Thyroid gland (tissue), 4 donors: ENCODE measurements around the gene CAMKMT. TPM values are rescaled to one million over a fixed set of nuclear protein-coding genes. Genes with fewer than 3 reads are reported as not detected.

Experiments
- DNase-seq, 2 donors: peaks; one replicate each; pipeline ENCODE4 v3.0.0-alpha.2; 2019
- H3K27ac ChIP-seq, 3 donors: fragments of 200-600 bp; sonication (generic); 1 replicate in 2 of 3; 2 replicates in 1 of 3; pipeline ENCODE4 v1.5.1; 2016 to 2019; ENCODE audit warnings: mild to moderate bottlenecking in 1 of 3, moderate library complexity in 1 of 3
- H3K27me3 ChIP-seq: fragments of 200-600 bp; sonication (generic); one replicate; pipeline ENCODE4 v1.5.1; 2019
- H3K36me3 ChIP-seq, 2 donors: fragments of 200-600 bp; sonication (generic); one replicate each; pipeline ENCODE4 v1.5.1; 2016 to 2019
- H3K4me1 ChIP-seq, 2 donors: fragments of 200-600 bp; sonication (generic); one replicate each; pipeline ENCODE4 v1.5.1; 2017 to 2019
- H3K4me3 ChIP-seq, 3 donors: fragments of 200-600 bp; sonication (generic); replicated peaks in 1 of 3; 1 replicate in 2 of 3; 2 replicates in 1 of 3; pipeline ENCODE4 v1.5.1; 2016; ENCODE audit warnings: mild to moderate bottlenecking in 1 of 3
- H3K9me3 ChIP-seq: fragments of 200-600 bp; sonication (generic); one replicate; pipeline ENCODE4 v1.5.1; 2017
- POLR2A ChIP-seq, 2 donors: fragments of 450-650 bp; IDR thresholded peaks; one replicate each; pipeline ENCODE4 v1.6.1; 2017; ENCODE audit warnings: antibody characterized with exemption in 2 of 2, mild to moderate bottlenecking in 2 of 2, moderate library complexity in 1 of 2
- WGBS, 2 donors: methylation state at CpG; one replicate each; pipeline ENCODE4 v1.1.5; 2017; 5-methylcytosine and 5-hydroxymethylcytosine counted together
- intact Hi-C: fragments of 100-400 bp; cut with DNase I; formaldehyde crosslinking; loops from one replicate; pipeline ENCODE4 v1.15.1; 2023
- total RNA-seq, 4 donors: library from RNA; depleted of rRNA; stranded (reverse); fragments of >200 nt; gene quantifications; one replicate each; pipeline ENCODE4 v1.2.3, GENCODE V29; 2016
- TF ChIP-seq, protein P1 (sequence below), 6 experiments: fragments of 200-600 bp in 3 of 6; fragments of 450-650 bp in 3 of 6; sonication (generic) in 3 of 6; IDR thresholded peaks; one replicate each; pipeline ENCODE4 v1.5.1; 2016 to 2019; ENCODE audit warnings: antibody characterized with exemption in 6 of 6, mild to moderate bottlenecking in 2 of 6, inconsistent platforms in 1 of 6, moderate library complexity in 1 of 6

Gene CAMKMT
- total RNA-seq, 4 donors from 2014 or later: 13.5 to 23.7 (median 17.2) TPM

DNA sequence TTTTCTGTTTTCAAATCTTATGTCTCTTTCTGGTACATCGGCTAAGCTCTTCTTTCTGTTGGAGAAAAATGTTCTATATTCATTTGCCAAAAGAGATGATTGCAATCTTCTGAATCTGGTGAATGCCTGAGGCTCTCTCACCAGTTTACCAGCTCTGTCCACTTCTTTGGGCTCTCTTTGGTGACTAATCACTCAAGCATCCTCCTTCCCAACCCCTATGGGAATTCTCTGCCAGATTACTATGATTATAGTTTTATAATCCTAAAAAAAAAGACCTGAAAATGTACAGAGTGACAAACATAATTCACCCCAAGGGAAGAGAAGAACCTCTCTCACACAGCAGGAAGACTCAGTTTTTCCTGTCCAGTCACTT lies 187.3 kb downstream of the CAMKMT start:
- Histone ChIP-seq H3K4me3 (no peak overlapping the region), H3K4me1 (peaks cover 0 to 4% of the 10 kb centered on the region in 2 donors), H3K27me3 (no peaks in the 10 kb centered on the region), H3K27ac (no peak overlapping the region), H3K36me3 (no peaks in the 10 kb centered on the region), H3K9me3 (no peaks in the 10 kb centered on the region)
- TF ChIP-seq, protein P1, sequence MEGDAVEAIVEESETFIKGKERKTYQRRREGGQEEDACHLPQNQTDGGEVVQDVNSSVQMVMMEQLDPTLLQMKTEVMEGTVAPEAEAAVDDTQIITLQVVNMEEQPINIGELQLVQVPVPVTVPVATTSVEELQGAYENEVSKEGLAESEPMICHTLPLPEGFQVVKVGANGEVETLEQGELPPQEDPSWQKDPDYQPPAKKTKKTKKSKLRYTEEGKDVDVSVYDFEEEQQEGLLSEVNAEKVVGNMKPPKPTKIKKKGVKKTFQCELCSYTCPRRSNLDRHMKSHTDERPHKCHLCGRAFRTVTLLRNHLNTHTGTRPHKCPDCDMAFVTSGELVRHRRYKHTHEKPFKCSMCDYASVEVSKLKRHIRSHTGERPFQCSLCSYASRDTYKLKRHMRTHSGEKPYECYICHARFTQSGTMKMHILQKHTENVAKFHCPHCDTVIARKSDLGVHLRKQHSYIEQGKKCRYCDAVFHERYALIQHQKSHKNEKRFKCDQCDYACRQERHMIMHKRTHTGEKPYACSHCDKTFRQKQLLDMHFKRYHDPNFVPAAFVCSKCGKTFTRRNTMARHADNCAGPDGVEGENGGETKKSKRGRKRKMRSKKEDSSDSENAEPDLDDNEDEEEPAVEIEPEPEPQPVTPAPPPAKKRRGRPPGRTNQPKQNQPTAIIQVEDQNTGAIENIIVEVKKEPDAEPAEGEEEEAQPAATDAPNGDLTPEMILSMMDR (IDR thresholded peaks at IDR 0.05): no peak
- TF ChIP-seq POLR2A (IDR thresholded peaks at IDR 0.05): no peak
- 72 to 88% methylated on average over 1 of the region's 1 CpG for WGBS, 2 donors
- no peak for DNase-seq
- intact Hi-C loops: no loop called here

DNA sequence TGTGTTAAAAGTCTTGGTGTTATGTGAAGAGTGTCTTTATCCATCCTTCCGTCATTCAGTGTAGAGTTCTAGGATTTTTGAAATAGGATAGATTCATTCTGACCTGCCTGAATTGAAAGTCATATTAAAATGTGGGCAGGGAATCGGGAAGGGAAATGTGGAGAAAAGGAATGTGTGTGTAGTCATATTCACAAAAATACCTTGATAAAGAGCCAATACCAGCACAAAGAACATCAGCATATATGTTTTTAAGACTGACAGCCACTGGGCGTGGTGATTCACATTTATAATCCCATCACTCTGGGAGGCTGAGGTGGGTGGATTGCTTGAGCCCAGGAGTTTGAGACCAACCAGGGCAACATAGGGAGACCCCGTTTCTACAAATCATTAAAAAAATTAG lies 188.1 kb downstream of the CAMKMT start:
- H3K4me3 ChIP-seq: no peak overlapping the region
- no peak for DNase-seq
- intact Hi-C loops: no loop called here
- peaks cover 0 to 4% of the 10 kb centered on the region in 2 donors for H3K4me1 ChIP-seq
- no peak overlapping the region for H3K27ac ChIP-seq
- whole genome bisulfite sequencing, 2 donors: 97% methylated on average over 4 of the region's 4 CpGs
- no peaks in the 10 kb centered on the region for H3K9me3 ChIP-seq
- H3K27me3 ChIP-seq: no peaks in the 10 kb centered on the region
- TF ChIP-seq, protein P1 (IDR thresholded peaks at IDR 0.05): no peak
- no peak for TF ChIP-seq POLR2A (IDR thresholded peaks at IDR 0.05)
- H3K36me3 ChIP-seq: no peaks in the 10 kb centered on the region

DNA sequence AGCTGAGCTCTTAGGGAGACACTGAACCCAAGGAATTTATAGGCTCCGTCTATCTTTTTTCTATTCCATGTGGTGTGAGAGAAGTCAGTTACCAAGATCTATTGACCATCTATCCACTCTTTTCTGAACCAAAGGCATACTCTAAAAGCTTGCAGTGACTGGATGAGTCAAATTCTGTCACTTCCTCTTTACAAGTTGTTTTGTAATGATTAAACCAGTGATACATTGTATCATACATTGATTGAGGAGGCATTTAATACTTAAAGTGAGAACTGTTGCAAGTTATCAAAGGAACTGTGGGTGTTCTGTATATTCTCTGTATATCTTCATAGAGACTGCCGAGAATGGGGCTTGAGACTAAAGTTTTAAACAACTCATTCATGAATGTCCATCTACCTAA lies 188.8 kb downstream of the CAMKMT start:
- peaks cover 0 to 4% of the 10 kb centered on the region in 2 donors for H3K4me1 ChIP-seq
- no peak overlapping the region for H3K27ac ChIP-seq
- intact Hi-C loops: no loop called here
- H3K36me3 ChIP-seq: no peaks in the 10 kb centered on the region
- TF ChIP-seq POLR2A (IDR thresholded peaks at IDR 0.05): no peak
- TF ChIP-seq, protein P1 (IDR thresholded peaks at IDR 0.05): no peak
- 90 to 98% methylated on average over 2 of the region's 2 CpGs for WGBS, 2 donors
- DNase-seq: no peak
- no peaks in the 10 kb centered on the region for H3K9me3 ChIP-seq
- H3K27me3 ChIP-seq: no peaks in the 10 kb centered on the region
- H3K4me3 ChIP-seq: no peak overlapping the region

DNA sequence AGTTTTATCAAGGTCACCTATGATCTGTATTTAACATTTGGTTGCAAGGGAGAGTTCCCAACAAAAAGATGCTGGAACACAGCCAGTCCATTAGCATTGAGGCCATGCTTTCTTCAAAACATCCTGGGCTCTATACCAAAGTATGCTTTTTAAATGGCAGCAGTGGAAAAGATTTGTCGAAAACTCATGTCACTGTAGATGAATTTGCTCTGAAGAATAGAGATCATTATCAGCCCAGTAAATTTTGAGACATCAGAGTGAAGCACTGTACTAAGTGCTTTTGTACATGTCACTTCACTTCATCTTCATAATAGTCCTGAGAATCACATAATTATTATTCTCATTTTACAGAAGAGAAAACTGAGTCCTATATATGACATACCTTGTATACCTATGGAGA lies 189.8 kb downstream of the CAMKMT start:
- Histone ChIP-seq H3K27me3 (no peaks in the 10 kb centered on the region), H3K9me3 (no peaks in the 10 kb centered on the region), H3K36me3 (no peaks in the 10 kb centered on the region), H3K27ac (no peak overlapping the region), H3K4me3 (no peak overlapping the region), H3K4me1 (peaks cover 0 to 4% of the 10 kb centered on the region in 2 donors)
- DNase-seq: no peak
- intact Hi-C loops: no loop called here
- WGBS, 2 donors: 89 to 90% methylated on average over 1 of the region's 1 CpG
- TF ChIP-seq POLR2A (IDR thresholded peaks at IDR 0.05): no peak
- TF ChIP-seq, protein P1 (IDR thresholded peaks at IDR 0.05): no peak

DNA sequence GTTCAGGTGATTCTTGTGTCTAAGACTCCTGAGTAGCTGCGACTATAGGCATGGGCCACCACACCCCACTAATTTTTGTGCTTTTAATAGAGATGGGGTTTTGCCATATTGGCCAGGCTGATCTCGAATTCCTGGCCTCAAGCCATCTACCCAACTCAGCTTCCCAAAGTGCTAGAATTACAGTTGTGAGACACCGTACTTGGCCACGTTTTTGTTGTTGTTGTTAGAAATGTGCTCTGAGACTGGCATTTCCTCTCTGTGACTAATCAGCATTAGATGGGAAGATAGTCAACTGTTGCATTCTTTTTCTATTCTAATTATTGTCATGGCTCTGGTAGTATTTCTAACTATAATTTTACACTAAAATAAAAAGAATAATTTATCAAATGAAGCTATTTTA lies 191.7 kb downstream of the CAMKMT start:
- Histone ChIP-seq H3K36me3 (no peaks in the 10 kb centered on the region), H3K4me1 (peaks cover 0 to 4% of the 10 kb centered on the region in 2 donors), H3K27ac (no peak overlapping the region), H3K9me3 (no peaks in the 10 kb centered on the region), H3K4me3 (no peak overlapping the region), H3K27me3 (no peaks in the 10 kb centered on the region)
- TF ChIP-seq, protein P1 (IDR thresholded peaks at IDR 0.05): no peak
- no peak for TF ChIP-seq POLR2A (IDR thresholded peaks at IDR 0.05)
- intact Hi-C loops: no loop called here
- DNase-seq: no peak
- 60 to 74% methylated on average over 4 of the region's 4 CpGs for WGBS, 2 donors
